Skeletal muscle tissue (tissue), 5 donors: ENCODE measurements around the gene LYZL6. TPM values are rescaled to one million over a fixed set of nuclear protein-coding genes. Genes with fewer than 3 reads are reported as not detected.

Source experiments
- H3K27ac ChIP-seq: one replicate; pipeline ENCODE4 v1.7.0; 2013; ENCODE audit warnings: mild to moderate bottlenecking, low read depth, low read length, inconsistent platforms
- H3K27me3 ChIP-seq, 3 donors: one replicate each; pipeline ENCODE4 v1.7.0; 2013; ENCODE audit warnings: low read length in 3 of 3; ENCODE audit not compliant: control insufficient read depth in 3 of 3, insufficient read depth in 3 of 3
- H3K36me3 ChIP-seq, 3 donors: one replicate each; pipeline ENCODE4 v1.7.0; 2013; ENCODE audit warnings: low read length in 3 of 3; ENCODE audit not compliant: control insufficient read depth in 3 of 3, insufficient read depth in 3 of 3
- H3K4me1 ChIP-seq, 3 donors: one replicate each; pipeline ENCODE4 v1.7.0; 2013; ENCODE audit warnings: low read length in 3 of 3, mild to moderate bottlenecking in 3 of 3; ENCODE audit not compliant: control insufficient read depth in 3 of 3, insufficient read depth in 3 of 3
- H3K4me3 ChIP-seq, 3 donors: one replicate each; pipeline ENCODE4 v1.7.0; 2013; ENCODE audit warnings: low read length in 3 of 3
- H3K9ac ChIP-seq, 3 donors: one replicate each; pipeline ENCODE4 v1.7.0; 2013; ENCODE audit warnings: low read length in 3 of 3, mild to moderate bottlenecking in 3 of 3, moderate library complexity in 2 of 3, low read depth in 1 of 3
- H3K9me3 ChIP-seq, 3 donors: one replicate each; pipeline ENCODE4 v1.7.0; 2013; ENCODE audit warnings: low read length in 3 of 3; ENCODE audit not compliant: control insufficient read depth in 3 of 3
- small RNA-seq: library from RNA; depleted of rRNA; stranded (forward); fragments of <200 nt; gene quantifications from one replicate; pipeline ENCODE3, GENCODE V24; 2014
- total RNA-seq: library from RNA; depleted of rRNA; stranded (reverse); fragments of >200 nt; gene quantifications from one replicate; pipeline ENCODE4 v1.2.3, GENCODE V29; 2014
- donor health status: Osteomylitis.

The LYZL6 gene
- total RNA-seq, 1 donor from 2014 or later: not detected

- H3K27me3 ChIP-seq: no peaks in the 10 kb centered on the region
- no peaks in the 10 kb centered on the region for H3K9me3 ChIP-seq
- no peaks in the 10 kb centered on the region for H3K36me3 ChIP-seq
- H3K4me3 ChIP-seq: no peak overlapping the region
- H3K9ac ChIP-seq: no peak overlapping the region
- no peak overlapping the region for H3K27ac ChIP-seq
- peaks cover 0 to 5% (median 0%) of the 10 kb centered on the region in 3 donors for H3K4me1 ChIP-seq
Observed at GRCh38 chr17:35889818-35890773, 53.4 kb downstream of the LYZL6 start.

GRCh38 chr17:35889241-35889640 is 54.3 kb downstream of the LYZL6 start:
- H3K27ac ChIP-seq: no peak overlapping the region
- H3K4me1 ChIP-seq: peaks cover 0 to 5% (median 0%) of the 10 kb centered on the region in 3 donors
- no peaks in the 10 kb centered on the region for H3K36me3 ChIP-seq
- H3K9me3 ChIP-seq: no peaks in the 10 kb centered on the region
- H3K4me3 ChIP-seq: no peak overlapping the region
- H3K27me3 ChIP-seq: no peaks in the 10 kb centered on the region
- no peak overlapping the region for H3K9ac ChIP-seq

Small RNAs within 50 kb of the gene (small RNA-seq; reads per million reads assigned to genes)
- 198 reads per million, percentile 97 among the genes with 10 or more reads in this experiment for gene RF00100

Other genes with a start within 250 kb of the LYZL6 start
- gene RASL10B, start 212.1 kb downstream of the LYZL6 start, total RNA-seq: 1.6 TPM
- gene GAS2L2, start 190.5 kb downstream of the LYZL6 start, total RNA-seq: not detected
- gene C17orf50, start 182.8 kb downstream of the LYZL6 start, total RNA-seq: not detected
- gene MMP28, start 148.1 kb downstream of the LYZL6 start, total RNA-seq: 4.2 TPM
- 53.8 TPM for gene TAF15, start 134.2 kb downstream of the LYZL6 start, total RNA-seq
- not detected for gene HEATR9, start 74.8 kb downstream of the LYZL6 start, total RNA-seq
- gene CCL5, start 63.4 kb downstream of the LYZL6 start, total RNA-seq: 0.52 TPM
- not detected for gene RDM1, start 12.9 kb downstream of the LYZL6 start, total RNA-seq
- not detected for gene CCL16, start 37.8 kb upstream of the LYZL6 start, total RNA-seq
- gene CCL14, start 43.0 kb upstream of the LYZL6 start, total RNA-seq: 1.6 TPM
- not detected for gene CCL15, start 57.8 kb upstream of the LYZL6 start, total RNA-seq
- not detected for gene CCL23, start 74.3 kb upstream of the LYZL6 start, total RNA-seq
- not detected for gene CCL18, start 120.6 kb upstream of the LYZL6 start, total RNA-seq
- gene CCL3, start 146.4 kb upstream of the LYZL6 start, total RNA-seq: 7.3 TPM
- gene CCL4, start 160.1 kb upstream of the LYZL6 start, total RNA-seq: 1.6 TPM
- not detected for gene TBC1D3B, start 232.9 kb upstream of the LYZL6 start, total RNA-seq